Calu3 (cell line): Measurements from ENCODE around the gene PRSS27. TPM values are rescaled to one million over a fixed set of nuclear protein-coding genes. Genes with fewer than 3 reads are reported as not detected.

Experiments
- BruUV-seq: library from RNA; stranded (reverse); fragments of 400-500 nt; replicated peaks from 2 replicates; lab custom pipeline; 2021; lab: Mats Ljungman, UMichigan
- CTCF ChIA-PET: fragments of 300-600 bp; sonication (Branson Sonifier 250); formaldehyde crosslinking; loops from one replicate; lab custom pipeline; 2022; ENCODE audit warnings: antibody characterized with exemption; lab: Charles Lee
- DNase-seq: peaks from one replicate; pipeline ENCODE4 v3.0.0; 2022
- H3K27ac Mint-ChIP-seq: one replicate; pipeline ENCODE4 v1.8.0; 2022; ENCODE audit warnings: mixed read lengths; ENCODE audit not compliant: unreplicated experiment
- H3K27me3 Mint-ChIP-seq: one replicate; pipeline ENCODE4 v1.8.0; 2022; ENCODE audit warnings: mixed read lengths; ENCODE audit not compliant: unreplicated experiment
- H3K36me3 Mint-ChIP-seq: one replicate; pipeline ENCODE4 v1.8.0; 2022; ENCODE audit warnings: mild to moderate bottlenecking, moderate library complexity, mixed read lengths; ENCODE audit not compliant: insufficient read depth, unreplicated experiment
- H3K4me1 Mint-ChIP-seq: one replicate; pipeline ENCODE4 v1.8.0; 2022; ENCODE audit warnings: mild to moderate bottlenecking, low read depth, mixed read lengths; ENCODE audit not compliant: unreplicated experiment
- H3K4me3 Mint-ChIP-seq: one replicate; pipeline ENCODE4 v1.8.0; 2022; ENCODE audit warnings: mild to moderate bottlenecking, low read depth, moderate library complexity, mixed read lengths; ENCODE audit not compliant: unreplicated experiment
- H3K9me3 Mint-ChIP-seq: one replicate; pipeline ENCODE4 v1.8.0; 2022; ENCODE audit warnings: low read depth, mixed read lengths; ENCODE audit not compliant: unreplicated experiment
- CTCF ChIP-seq: fragments of 200-600 bp; IDR thresholded peaks from one replicate; pipeline ENCODE4 v1.8.0; 2022; ENCODE audit warnings: antibody characterized with exemption; ENCODE audit not compliant: unreplicated experiment
- intact Hi-C: fragments of 100-400 bp; cut with micrococcal nuclease; formaldehyde crosslinking; loops from one replicate; pipeline ENCODE4 v1.10.0; 2022; ENCODE audit not compliant: unreplicated experiment
- total RNA-seq: library from RNA; stranded (reverse); gene quantifications from 2 replicates; pipeline ENCODE4 v1.2.3, GENCODE V29; 2022

The PRSS27 gene
- total RNA-seq, 1 experiment from 2014 or later = 2.4 TPM

- H3K36me3 Mint-ChIP-seq = no peaks in the 10 kb centered on the region
- no TSS peak for BruUV-seq
- H3K27ac Mint-ChIP-seq = no peak overlapping the region
- CTCF ChIA-PET = no interaction called here
- H3K27me3 Mint-ChIP-seq = peaks cover 17% of the 10 kb centered on the region
- H3K9me3 Mint-ChIP-seq = no peaks in the 10 kb centered on the region
- H3K4me1 Mint-ChIP-seq = no peaks in the 10 kb centered on the region
- no peak for TF ChIP-seq CTCF
- intact Hi-C loops = no loop called here
- H3K4me3 Mint-ChIP-seq = no peak overlapping the region
- DNase-seq = no peak
These were observed 17.9 kb upstream of the PRSS27 start for GRCh38 chr16:2737895-2738418.

GRCh38 chr16:2737238-2737605 lies 17.2 kb upstream of the PRSS27 start:
- Mint-ChIP-seq H3K9me3 (no peaks in the 10 kb centered on the region), H3K4me3 (no peak overlapping the region), H3K4me1 (no peaks in the 10 kb centered on the region), H3K27ac (no peak overlapping the region), H3K27me3 (peaks cover 17% of the 10 kb centered on the region), H3K36me3 (no peaks in the 10 kb centered on the region)
- DNase-seq = no peak
- intact Hi-C loops = no loop called here
- no peak for TF ChIP-seq CTCF
- CTCF ChIA-PET = no interaction called here
- no TSS peak for BruUV-seq

GRCh38 chr16:2736476-2737237 lies 16.6 kb upstream of the PRSS27 start:
- peaks cover 17% of the 10 kb centered on the region for H3K27me3 Mint-ChIP-seq
- intact Hi-C loops = no loop called here
- TF ChIP-seq CTCF = no peak

GRCh38 chr16:2734844-2735515 lies 15.0 kb upstream of the PRSS27 start:
- Mint-ChIP-seq H3K4me3 (no peak overlapping the region), H3K9me3 (no peaks in the 10 kb centered on the region), H3K27me3 (peaks cover 3% of the 10 kb centered on the region), H3K4me1 (no peaks in the 10 kb centered on the region), H3K27ac (no peak overlapping the region), H3K36me3 (no peaks in the 10 kb centered on the region)
- CTCF ChIA-PET = no interaction called here
- intact Hi-C loops = no loop called here
- BruUV-seq = no TSS peak
- no peak for DNase-seq
- TF ChIP-seq CTCF = no peak

More at GRCh38 chr16:2736476-2737237, 16.6 kb upstream of the PRSS27 start:
- CTCF ChIA-PET = no interaction called here
- no peak overlapping the region for H3K4me3 Mint-ChIP-seq
- no peak overlapping the region for H3K27ac Mint-ChIP-seq
- no peaks in the 10 kb centered on the region for H3K9me3 Mint-ChIP-seq
- no peak for DNase-seq
- no peaks in the 10 kb centered on the region for H3K4me1 Mint-ChIP-seq
- BruUV-seq = no TSS peak
- no peaks in the 10 kb centered on the region for H3K36me3 Mint-ChIP-seq
